Raji (cell line): ENCODE data around the gene LSM11.

Experiments
- POLR2A ChIP-seq: IDR thresholded peaks from 2 replicates; pipeline ENCODE4 v1.6.1; 2011; ENCODE audit warnings: low read depth, low read length, control low read depth; ENCODE audit not compliant: insufficient read depth

Gene LSM11

GRCh38 chr5:157743163-157744050 is at the start of gene LSM11:
Gene LSM11, plus strand, starts transcription at chr5:157743712. Its CDS starts 39 bp downstream, at chr5:157743751.
- peak; percentile 58 for TF ChIP-seq POLR2A

GRCh38 chr5:157703736-157704135 is 39.8 kb upstream of the LSM11 start:
- TF ChIP-seq POLR2A, result no peak

- TF ChIP-seq POLR2A, result no peak
These were observed 34.6 kb upstream of the LSM11 start for GRCh38 chr5:157708866-157709265.

GRCh38 chr5:157709346-157709745 is 34.2 kb upstream of the LSM11 start:
- TF ChIP-seq POLR2A, result no peak

GRCh38 chr5:157710431-157710830 is 33.1 kb upstream of the LSM11 start:
- no peak for TF ChIP-seq POLR2A

- TF ChIP-seq POLR2A, result no peak
These were observed 32.6 kb upstream of the LSM11 start for GRCh38 chr5:157710882-157711281.

- no peak for TF ChIP-seq POLR2A
These were observed 29.5 kb upstream of the LSM11 start for GRCh38 chr5:157713830-157714595.

GRCh38 chr5:157714596-157714864 is 29.0 kb upstream of the LSM11 start:
- no peak for TF ChIP-seq POLR2A

GRCh38 chr5:157718519-157718918 is 25.0 kb upstream of the LSM11 start:
- no peak for TF ChIP-seq POLR2A

GRCh38 chr5:157719245-157719644 is 24.3 kb upstream of the LSM11 start:
- TF ChIP-seq POLR2A, result no peak

- TF ChIP-seq POLR2A, result no peak
These were observed 22.4 kb upstream of the LSM11 start for GRCh38 chr5:157721159-157721558.

- no peak for TF ChIP-seq POLR2A
These were observed 13.7 kb upstream of the LSM11 start for GRCh38 chr5:157729858-157730257.

- no peak for TF ChIP-seq POLR2A
These were observed 12.6 kb upstream of the LSM11 start for GRCh38 chr5:157730900-157731271.

GRCh38 chr5:157731272-157732129 is 12.0 kb upstream of the LSM11 start, which contains the start of gene THG1L:
Gene THG1L, plus strand, starts transcription at chr5:157731420. Its CDS starts 21 bp downstream, at chr5:157731441.
- TF ChIP-seq POLR2A, result peak; percentile 98

GRCh38 chr5:157732130-157732514 is 11.4 kb upstream of the LSM11 start:
- no peak for TF ChIP-seq POLR2A
